DOHH2 (cell line): ENCODE measurements around the gene WEE1.

Experiments used
- H3F3A ChIP-seq: fragments of 200-600 bp; sonication (generic), shearing (Covaris generic); 2 replicates; pipeline ENCODE4 v1.6.0; 2016; ENCODE audit warnings: antibody characterized with exemption, mild to moderate bottlenecking; ENCODE audit not compliant: control insufficient read depth, insufficient read depth
- H3K27ac ChIP-seq: fragments of 200-600 bp; sonication (generic); 2 replicates; pipeline ENCODE4 v1.5.1; 2014; ENCODE audit warnings: low read depth, mild to moderate bottlenecking, low read length, moderate library complexity
- H3K27me3 ChIP-seq: fragments of 200-600 bp; sonication (generic); 2 replicates; pipeline ENCODE4 v1.6.1; 2014; ENCODE audit warnings: mild to moderate bottlenecking, low read length, mixed read lengths; ENCODE audit not compliant: control insufficient read depth
- H3K36me3 ChIP-seq: fragments of 200-600 bp; sonication (generic); 2 replicates; pipeline ENCODE4 v1.6.1; 2014; ENCODE audit warnings: mild to moderate bottlenecking, low read length, moderate library complexity, mixed read lengths; ENCODE audit not compliant: control insufficient read depth
- H3K4me1 ChIP-seq: fragments of 200-600 bp; sonication (generic); 2 replicates; pipeline ENCODE4 v1.6.1; 2014; ENCODE audit warnings: mild to moderate bottlenecking, low read length, mixed read lengths; ENCODE audit not compliant: control insufficient read depth
- H3K4me2 ChIP-seq: fragments of 200-600 bp; sonication (generic); 2 replicates; pipeline ENCODE4 v1.6.0; 2014; ENCODE audit warnings: mild to moderate bottlenecking, low read length, moderate library complexity
- H3K4me3 ChIP-seq: fragments of 200-600 bp; sonication (generic); 2 replicates; pipeline ENCODE4 v1.5.1; 2014; ENCODE audit warnings: mild to moderate bottlenecking, low read length, mixed read lengths
- H3K79me2 ChIP-seq: fragments of 200-600 bp; sonication (generic); 2 replicates; pipeline ENCODE4 v1.6.1; 2014; ENCODE audit warnings: mild to moderate bottlenecking, low read length, mixed read lengths; ENCODE audit not compliant: control insufficient read depth
- H3K9me2 ChIP-seq: fragments of 200-600 bp; sonication (generic); replicated peaks from 2 replicates; pipeline ENCODE4 v1.6.1; 2014; ENCODE audit warnings: mild to moderate bottlenecking, low read length, mixed read lengths; ENCODE audit not compliant: control insufficient read depth
- H3K9me3 ChIP-seq: fragments of 200-600 bp; sonication (generic); 2 replicates; pipeline ENCODE4 v1.6.1; 2014; ENCODE audit warnings: antibody characterized with exemption, low read length, mixed read lengths; ENCODE audit not compliant: control insufficient read depth, insufficient read depth
- H4K20me1 ChIP-seq: fragments of 200-600 bp; sonication (generic); 2 replicates; pipeline ENCODE4 v1.6.0; 2014; ENCODE audit warnings: low read depth, mild to moderate bottlenecking, antibody characterized with exemption, low read length, moderate library complexity; ENCODE audit not compliant: control insufficient read depth, insufficient read depth
- CTCF ChIP-seq: fragments of 200-600 bp; sonication (generic); IDR thresholded peaks from one replicate; pipeline ENCODE4 v1.5.1; 2014; ENCODE audit warnings: antibody characterized with exemption, mild to moderate bottlenecking, low read depth, low read length; ENCODE audit not compliant: poor library complexity, severe bottlenecking
- EZH2phosphoT487 ChIP-seq: fragments of 200-600 bp; sonication (generic); IDR thresholded peaks from 2 replicates; pipeline ENCODE4 v1.6.1; 2017; ENCODE audit warnings: borderline replicate concordance, mild to moderate bottlenecking, antibody characterized with exemption, low read length, moderate library complexity, mixed read lengths

Gene WEE1

GRCh38 chr11:9629064-9629463, 55.6 kb downstream of the WEE1 start:
- Histone ChIP-seq H3K9me2 (no peaks in the 10 kb centered on the region), H3K27me3 (no peaks in the 10 kb centered on the region), H3K27ac (no peak overlapping the region), H3F3A (peaks cover 32% of the 10 kb centered on the region), H3K79me2 (no peaks in the 10 kb centered on the region), H3K4me3 (no peak overlapping the region), H3K4me2 (peak overlapping the region; percentile 49; the same call in 1 of the 2 replicates), H3K4me1 (peaks cover 78% of the 10 kb centered on the region), H3K9me3 (peaks cover 8% of the 10 kb centered on the region; the same call in 1 of the 2 replicates), H4K20me1 (no peaks in the 10 kb centered on the region), H3K36me3 (peaks cover 5% of the 10 kb centered on the region; the same call in 1 of the 2 replicates)
- no peak for TF ChIP-seq EZH2phosphoT487
- no peak for TF ChIP-seq CTCF

- no peaks in the 10 kb centered on the region for H3K27me3 ChIP-seq
- peaks cover 8% of the 10 kb centered on the region; the same call in 1 of the 2 replicates for H3K9me3 ChIP-seq
- H3K4me2 ChIP-seq, result 0 out of 2 replicates have a peak overlapping the region, but pooled peaks have one; percentile 3
- peaks cover 5% of the 10 kb centered on the region; the same call in 1 of the 2 replicates for H3K36me3 ChIP-seq
- TF ChIP-seq CTCF (no peak), EZH2phosphoT487 (no peak)
- H3K27ac ChIP-seq, result 0 out of 2 replicates have a peak overlapping the region, but pooled peaks have one; percentile 2
- H4K20me1 ChIP-seq, result no peaks in the 10 kb centered on the region
- H3K9me2 ChIP-seq, result no peaks in the 10 kb centered on the region
- H3K4me1 ChIP-seq, result peaks cover 61% of the 10 kb centered on the region
- H3F3A ChIP-seq, result peaks cover 13% of the 10 kb centered on the region
- no peaks in the 10 kb centered on the region for H3K79me2 ChIP-seq
- H3K4me3 ChIP-seq, result no peak overlapping the region
Observed at GRCh38 chr11:9633679-9634078, 60.2 kb downstream of the WEE1 start.

GRCh38 chr11:9636691-9637090, 63.2 kb downstream of the WEE1 start:
- no peak overlapping the region for H3K4me2 ChIP-seq
- H3K9me2 ChIP-seq, result no peaks in the 10 kb centered on the region
- peaks cover 5% of the 10 kb centered on the region; the same call in 1 of the 2 replicates for H3K36me3 ChIP-seq
- no peaks in the 10 kb centered on the region for H3K27me3 ChIP-seq
- peaks cover 4% of the 10 kb centered on the region; the same call in 1 of the 2 replicates for H3F3A ChIP-seq
- H4K20me1 ChIP-seq, result no peaks in the 10 kb centered on the region
- TF ChIP-seq CTCF (no peak), EZH2phosphoT487 (no peak)
- peaks cover 68% of the 10 kb centered on the region for H3K4me1 ChIP-seq
- H3K27ac ChIP-seq, result no peak overlapping the region
- H3K79me2 ChIP-seq, result no peaks in the 10 kb centered on the region
- H3K9me3 ChIP-seq, result peaks cover 8% of the 10 kb centered on the region; the same call in 1 of the 2 replicates
- no peak overlapping the region for H3K4me3 ChIP-seq
